Cortex of kidney (tissue), 1 donor: ENCODE data around the gene ANKRD29.
"Not testable (repeated sequence)": the region's sequence is repeated elsewhere in the genome, so short reads cannot be mapped to it uniquely, and the experiment has no call there.

Source experiments
- DNase-seq: peaks from one replicate; lab custom pipeline; 2025; lab: John Stamatoyannopoulos, UW

ANKRD29 gene

GRCh38 chr18:23645568-23646175 lies 17.0 kb downstream of the ANKRD29 start:
- no peak for DNase-seq

GRCh38 chr18:23643815-23644490 lies 18.8 kb downstream of the ANKRD29 start:
- DNase-seq = no peak

- no peak for DNase-seq
Observed at GRCh38 chr18:23641937-23642666, 20.6 kb downstream of the ANKRD29 start.

GRCh38 chr18:23641143-23641720 lies 21.5 kb downstream of the ANKRD29 start:
- DNase-seq = no peak

GRCh38 chr18:23640052-23640451 lies 22.7 kb downstream of the ANKRD29 start:
- DNase-seq = no peak

GRCh38 chr18:23636433-23636832 lies 26.3 kb downstream of the ANKRD29 start:
- not testable (repeated sequence) for DNase-seq

- DNase-seq = no peak
Observed at GRCh38 chr18:23636071-23636399, 26.7 kb downstream of the ANKRD29 start.

GRCh38 chr18:23635283-23636070 lies 27.2 kb downstream of the ANKRD29 start:
- DNase-seq = no peak

- DNase-seq = no peak
Observed at GRCh38 chr18:23634692-23635091, 28.0 kb downstream of the ANKRD29 start.

- no peak for DNase-seq
Observed at GRCh38 chr18:23632615-23633014, 30.1 kb downstream of the ANKRD29 start.

- no peak for DNase-seq
Observed at GRCh38 chr18:23631746-23632145, 31.0 kb downstream of the ANKRD29 start.

GRCh38 chr18:23631312-23631711 lies 31.4 kb downstream of the ANKRD29 start:
- DNase-seq = no peak

GRCh38 chr18:23629444-23629946 lies 33.2 kb downstream of the ANKRD29 start:
- no peak for DNase-seq

GRCh38 chr18:23627970-23628369 lies 34.7 kb downstream of the ANKRD29 start:
- no peak for DNase-seq

- DNase-seq = no peak
Observed at GRCh38 chr18:23627321-23627720, 35.4 kb downstream of the ANKRD29 start.

GRCh38 chr18:23626451-23627279 lies 36.0 kb downstream of the ANKRD29 start:
- no peak for DNase-seq

- DNase-seq = no peak
Observed at GRCh38 chr18:23623040-23623439, 39.7 kb downstream of the ANKRD29 start.

- DNase-seq = no peak
Observed at GRCh38 chr18:23619388-23619881, 43.3 kb downstream of the ANKRD29 start.

GRCh38 chr18:23618862-23619387 lies 43.8 kb downstream of the ANKRD29 start:
- no peak for DNase-seq

- no peak for DNase-seq
Observed at GRCh38 chr18:23617412-23618014, 45.2 kb downstream of the ANKRD29 start.
